RCC 7860 (cell line): ENCODE measurements around the gene ZFYVE1.
A peak's percentile ranks its signal among the peaks of the same experiment; 100 is the strongest.
"Not testable (repeated sequence)": the region's sequence is repeated elsewhere in the genome, so short reads cannot be mapped to it uniquely, and the experiment has no call there.

ENCODE experiments used
- DNase-seq: peaks from one replicate; pipeline ENCODE4 v3.0.0-alpha.2; 2015; ENCODE audit warnings: low spot score
- FAIRE-seq: peaks from 2 replicates; lab custom pipeline; 2012; peaks lifted over from hg19 to GRCh38; lab: Jason Lieb, UNC

Gene ZFYVE1

GRCh38 chr14:73004641-73005040 is 22.3 kb downstream of the ZFYVE1 start:
- FAIRE-seq, DNase-seq: not testable (repeated sequence)

GRCh38 chr14:73003681-73004080 is 23.2 kb downstream of the ZFYVE1 start:
- FAIRE-seq = no peak
- DNase-seq = no peak

DNA sequence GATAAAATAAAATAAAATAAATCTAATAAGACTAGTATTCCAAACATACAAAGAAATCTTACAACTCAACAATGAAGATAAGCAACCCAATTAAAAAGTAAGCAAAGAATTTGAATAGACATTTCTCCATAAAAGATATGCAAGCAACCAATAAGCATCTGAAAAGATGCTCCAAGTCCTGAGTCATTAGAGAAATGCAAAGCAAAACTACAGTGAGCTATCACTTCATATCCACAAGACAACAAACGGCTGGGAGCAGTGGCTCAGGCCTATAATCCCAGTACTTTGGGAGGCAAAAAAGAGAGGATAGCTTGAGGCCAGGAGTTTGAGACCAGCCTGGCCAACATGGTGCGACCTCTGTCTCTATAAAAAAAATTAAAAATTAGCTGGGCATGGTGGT is 26.8 kb downstream of the ZFYVE1 start:
- no peak for DNase-seq
- FAIRE-seq = no peak

- DNase-seq (no peak), FAIRE-seq (no peak)
Measured at GRCh38 chr14:72999316-72999715, 27.6 kb downstream of the ZFYVE1 start.

DNA sequence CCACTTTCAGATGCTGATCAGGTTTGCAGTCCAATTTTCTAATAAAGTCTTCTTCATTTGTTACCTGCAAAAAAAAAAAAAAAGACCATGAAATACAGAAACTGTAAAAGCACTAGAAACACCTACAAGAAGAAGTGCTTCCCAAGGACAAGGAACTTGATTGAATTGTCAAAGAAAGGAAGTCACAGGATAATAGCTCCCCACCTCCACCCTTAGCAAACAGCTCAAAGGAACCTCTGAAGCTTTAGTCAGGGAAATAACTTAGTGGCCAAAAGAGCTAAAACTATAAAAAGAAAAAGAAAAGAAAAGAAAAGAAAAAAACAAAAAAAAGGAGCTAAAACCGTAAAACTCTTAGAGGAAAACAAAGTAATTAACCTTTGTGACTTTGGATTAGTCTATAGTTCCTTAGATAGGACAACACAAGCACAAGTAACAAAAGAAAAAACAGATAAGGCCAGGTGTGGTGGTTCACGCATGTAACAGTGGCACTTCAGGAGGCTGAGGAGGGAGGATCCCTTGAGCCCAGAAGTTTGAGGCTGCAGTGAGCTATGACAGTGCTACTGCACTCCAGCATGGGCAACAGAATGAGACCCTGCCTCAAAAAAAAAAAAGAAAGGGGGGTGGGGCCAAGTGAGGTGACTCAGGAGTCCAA is 28.5 kb downstream of the ZFYVE1 start:
- FAIRE-seq (no peak), DNase-seq (no peak)

DNA sequence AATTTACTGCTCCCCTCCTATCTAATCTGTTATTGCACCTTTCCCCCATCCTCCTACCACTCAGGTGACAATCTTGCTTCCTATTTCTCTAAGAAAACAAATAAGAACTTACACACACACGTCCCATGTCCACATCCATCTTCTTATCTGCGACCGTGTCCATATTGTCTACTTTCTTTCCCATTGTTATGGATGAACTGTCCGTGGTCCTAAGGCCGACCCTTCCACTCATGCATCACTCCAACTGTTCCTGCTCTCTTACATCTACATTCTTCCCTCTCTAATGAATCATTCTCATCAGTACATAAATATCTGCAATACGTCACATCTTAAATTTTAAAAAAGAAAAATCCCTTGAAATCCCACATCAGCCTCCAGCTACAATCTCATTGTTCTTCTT is 30.0 kb downstream of the ZFYVE1 start:
- DNase-seq = no peak
- FAIRE-seq = no peak

DNA sequence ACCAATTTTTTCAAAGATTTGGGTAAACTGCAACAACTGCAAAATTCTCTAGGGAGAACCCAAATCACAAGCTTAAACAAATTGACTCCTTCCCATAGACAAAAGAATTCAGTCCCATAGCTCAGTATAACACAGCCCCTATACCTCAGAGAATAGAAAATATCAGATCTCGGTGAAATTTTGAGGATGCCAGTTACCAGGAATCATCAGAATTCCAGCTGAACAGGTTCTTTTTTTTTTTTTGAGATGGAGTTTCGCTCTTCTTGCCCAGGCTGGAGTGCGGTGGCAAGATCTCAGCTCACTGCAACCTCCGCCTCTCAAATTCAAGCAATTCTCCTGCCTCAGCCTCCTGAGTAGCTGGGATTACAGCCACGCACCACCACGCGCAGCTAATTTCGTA is 36.7 kb downstream of the ZFYVE1 start:
- no peak for FAIRE-seq
- no peak for DNase-seq

GRCh38 chr14:72986857-72987256 is 40.0 kb downstream of the ZFYVE1 start:
- no peak for DNase-seq

DNA sequence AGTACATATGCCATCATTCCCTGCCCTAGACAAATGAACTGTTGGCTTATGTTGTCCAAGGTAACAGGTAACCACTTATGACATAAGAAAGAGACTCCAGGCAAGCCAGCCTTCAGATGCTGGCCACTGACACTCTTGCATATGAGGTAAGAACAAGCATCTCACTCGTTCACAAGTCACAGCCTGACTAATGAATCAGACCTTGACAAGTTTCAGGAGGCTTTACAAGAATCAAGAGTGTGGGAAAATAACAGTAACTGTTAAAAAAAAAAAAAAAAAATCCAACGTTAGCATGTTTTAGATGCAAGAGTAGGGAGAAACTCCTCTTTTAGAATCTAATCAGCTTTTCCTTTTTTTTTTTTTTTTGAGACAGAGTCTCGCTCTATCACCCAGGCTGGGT is 40.7 kb downstream of the ZFYVE1 start:
- no peak for FAIRE-seq

More at GRCh38 chr14:72986857-72987256, 40.0 kb downstream of the ZFYVE1 start:
- FAIRE-seq = no peak

DNA sequence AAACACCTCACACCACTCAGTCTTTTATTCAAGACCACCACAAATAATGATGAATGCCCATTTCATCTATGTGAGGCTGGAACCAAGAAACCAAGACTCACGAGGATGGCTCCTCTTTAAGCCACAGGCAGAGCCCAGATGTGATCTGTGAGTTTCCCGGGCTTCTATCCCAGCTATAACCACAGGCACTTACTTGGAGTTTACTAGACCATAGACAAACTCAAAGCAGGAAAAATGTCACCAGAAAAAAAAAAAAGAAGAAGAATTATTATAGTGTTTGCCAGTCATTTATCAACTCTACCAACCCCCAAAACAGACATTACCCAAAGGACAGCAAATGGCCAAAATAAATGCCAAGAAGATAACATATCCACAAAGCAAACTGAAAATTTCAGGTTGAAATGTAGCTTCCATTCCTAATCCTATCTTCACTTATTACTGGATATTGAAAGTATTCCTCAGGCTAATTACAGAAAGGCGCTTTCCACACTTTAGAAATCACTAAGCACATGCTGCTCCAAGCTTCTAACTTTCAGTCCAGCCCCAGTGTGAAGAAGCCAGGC is 44.7 kb downstream of the ZFYVE1 start:
- DNase-seq (no peak), FAIRE-seq (no peak)

More for the DNA sequence above, 40.7 kb downstream of the ZFYVE1 start:
- no peak for DNase-seq

GRCh38 chr14:72980863-72981262 is 46.0 kb downstream of the ZFYVE1 start:
- DNase-seq (no peak), FAIRE-seq (no peak)

- DNase-seq (no peak), FAIRE-seq (no peak)
Measured at GRCh38 chr14:72978856-72979255, 48.0 kb downstream of the ZFYVE1 start.

DNA sequence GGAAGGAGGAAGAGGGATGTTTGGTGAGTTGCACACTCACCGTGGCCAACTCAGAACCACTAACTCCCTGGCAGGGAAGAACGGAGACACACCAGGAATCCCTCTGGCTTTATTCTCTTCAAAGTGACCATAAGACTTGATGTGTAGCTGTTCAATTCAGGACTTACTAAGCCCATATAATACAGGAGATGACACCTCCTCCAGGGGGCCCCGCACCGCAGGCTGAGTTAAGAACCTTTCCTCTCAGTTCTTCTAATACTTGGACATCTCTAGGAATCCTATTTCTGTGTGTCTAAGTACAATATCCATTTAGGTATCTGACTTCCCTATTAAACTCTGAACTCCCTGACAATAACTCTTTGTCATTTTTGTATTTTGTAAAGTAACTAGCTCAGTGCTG is 51.1 kb downstream of the ZFYVE1 start:
- FAIRE-seq (no peak), DNase-seq (no peak)

DNA sequence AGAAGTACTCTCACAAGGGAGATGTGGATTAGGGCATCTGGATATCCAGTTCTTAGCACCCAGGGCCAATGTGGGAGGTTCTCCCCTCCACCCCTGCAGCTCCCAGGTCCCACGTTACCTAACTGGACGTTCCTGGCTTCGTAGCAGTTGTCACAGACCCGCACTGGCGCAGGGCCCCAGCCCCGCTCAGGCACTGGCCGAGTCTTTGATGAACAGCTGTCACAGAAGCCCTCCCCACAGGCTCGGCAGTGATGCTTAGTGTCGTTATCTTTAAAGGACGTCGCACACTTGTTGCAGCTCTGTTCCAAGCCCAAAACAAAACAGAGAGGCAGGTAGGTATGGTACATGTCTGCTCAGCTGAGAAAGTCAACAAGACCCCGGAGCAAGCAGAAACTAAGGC is 52.2 kb downstream of the ZFYVE1 start:
- no peak for DNase-seq

GRCh38 chr14:72970824-72971434 is 56.0 kb downstream of the ZFYVE1 start:
- DNase-seq (no peak), FAIRE-seq (no peak)

More for the DNA sequence above, 52.2 kb downstream of the ZFYVE1 start:
- no peak for FAIRE-seq

GRCh38 chr14:72970058-72970630 is 56.8 kb downstream of the ZFYVE1 start:
- FAIRE-seq (no peak), DNase-seq (no peak)

DNA sequence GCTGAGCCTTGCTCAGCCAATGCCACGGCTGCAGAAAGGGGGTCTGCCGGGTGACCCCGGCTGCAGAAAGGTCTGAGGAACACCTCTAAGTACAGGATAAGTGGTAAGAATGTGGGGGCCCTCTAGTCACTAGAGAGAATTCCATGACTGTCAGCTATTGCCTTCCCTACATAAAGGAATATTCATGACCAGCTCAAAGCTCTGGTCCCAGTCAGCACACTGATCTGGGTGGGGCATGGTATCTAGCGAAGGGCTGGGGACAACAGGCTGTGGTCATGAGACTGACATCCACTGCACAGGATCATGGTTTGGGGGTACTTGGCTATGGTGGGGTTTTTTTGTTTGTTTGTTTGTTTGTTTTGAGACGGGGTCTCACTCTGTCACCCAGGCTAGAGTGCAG is 58.6 kb downstream of the ZFYVE1 start:
- FAIRE-seq (no peak), DNase-seq (no peak)

DNA sequence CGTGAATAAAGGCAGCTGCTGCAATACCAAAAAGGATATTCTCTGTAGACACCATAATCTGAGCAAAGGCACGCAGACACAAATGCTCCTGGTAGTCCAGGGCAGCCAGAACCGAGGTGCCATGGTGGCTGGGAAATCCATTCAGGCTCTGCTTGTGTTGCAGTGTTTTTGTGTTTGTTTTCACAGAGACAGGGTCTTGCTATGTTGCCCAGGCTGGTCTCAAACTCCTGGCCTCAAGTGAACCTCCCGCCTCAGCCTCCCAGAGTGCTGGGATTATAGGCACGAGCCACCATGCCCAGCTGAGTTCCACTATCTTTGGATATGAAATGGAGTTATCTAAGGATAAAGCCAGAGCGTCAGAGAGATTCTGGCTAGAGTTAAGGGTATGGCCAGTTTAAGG is 60.9 kb downstream of the ZFYVE1 start:
- FAIRE-seq (no peak), DNase-seq (no peak)

DNA sequence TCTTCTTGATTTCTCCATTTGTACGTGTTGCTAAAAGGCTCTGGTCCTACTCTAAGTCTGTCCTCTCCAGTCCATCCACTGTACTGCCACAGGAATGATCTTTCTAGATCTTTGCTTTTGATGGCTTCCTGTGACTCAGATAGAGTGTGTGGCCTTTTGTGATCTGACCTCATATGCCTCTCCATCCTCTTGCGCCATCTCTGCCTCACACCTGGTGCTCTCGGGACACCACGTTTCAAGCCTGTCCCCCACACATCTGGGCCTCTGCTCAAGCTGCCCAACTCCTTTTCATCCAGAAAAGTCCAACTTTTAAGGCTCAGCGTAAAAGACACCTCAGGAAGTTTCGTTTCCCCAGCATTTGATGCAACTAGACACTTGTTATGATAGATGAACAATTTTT is 61.7 kb downstream of the ZFYVE1 start:
- no peak for DNase-seq
- FAIRE-seq = no peak

DNA sequence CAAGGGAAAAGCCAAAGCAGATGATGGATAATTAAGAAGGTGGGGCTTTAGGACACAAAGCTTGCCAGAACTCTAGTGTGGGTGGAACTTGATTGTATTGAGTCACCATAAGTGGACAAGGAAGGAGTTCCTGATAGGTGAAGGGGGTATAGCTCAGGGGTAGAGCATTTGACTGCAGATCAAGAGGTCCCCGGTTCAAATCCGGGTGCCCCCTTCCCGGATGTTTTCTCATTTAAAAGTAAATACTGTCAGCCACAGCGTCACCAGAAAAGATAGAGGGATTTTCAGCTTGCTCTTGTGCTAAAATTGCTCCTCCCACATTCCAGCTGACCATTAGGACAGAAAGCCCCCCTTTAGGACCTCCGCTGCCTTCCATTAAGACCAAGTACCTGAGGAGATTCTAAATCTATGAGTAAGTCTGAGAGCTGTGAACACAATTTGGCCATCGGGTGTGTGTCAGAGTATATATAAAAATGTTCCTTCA is 64.0 kb downstream of the ZFYVE1 start:
- FAIRE-seq (no peak), DNase-seq (peak; percentile 77)

DNA sequence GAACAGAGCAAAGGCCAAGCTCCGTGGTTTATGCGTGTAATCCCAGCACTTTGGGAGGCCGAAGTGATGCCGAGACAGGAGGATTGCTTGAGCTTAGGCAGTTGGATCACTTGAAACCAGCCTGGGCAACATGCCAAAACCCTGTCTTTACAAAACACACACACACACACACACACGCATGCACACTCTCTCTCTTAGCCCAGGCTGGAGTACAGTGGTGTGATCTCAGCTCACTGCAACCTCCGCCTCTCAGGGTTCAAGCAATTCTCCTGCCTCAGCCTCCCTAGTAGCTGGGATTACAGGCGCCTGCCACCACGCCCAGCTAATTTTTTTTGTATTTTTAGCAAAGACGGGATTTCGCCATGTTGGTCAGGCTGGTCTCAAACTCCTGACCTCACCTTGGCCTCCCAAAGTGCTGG is 64.6 kb downstream of the ZFYVE1 start:
- not testable (repeated sequence) for FAIRE-seq, DNase-seq
